Smooth muscle cell of the brain vasculature (primary cell): ENCODE results near the gene ATCAY.

Experiments
- DNase-seq: peaks from one replicate; pipeline ENCODE4 v3.0.0-alpha.2; 2012; ENCODE audit warnings: low read depth, low spot score

Gene ATCAY

GRCh38 chr19:3969435-3970312 is 89.2 kb downstream of the ATCAY start:
- DNase-seq: no peak

- no peak for DNase-seq
Measured at GRCh38 chr19:3970313-3970807, 89.9 kb downstream of the ATCAY start.

GRCh38 chr19:3970808-3971598 is 90.5 kb downstream of the ATCAY start, which contains the start of gene DAPK3:
Gene DAPK3 (minus strand): TSS chr19:3971099. CDS start chr19:3969735, 1,364 bp downstream.
- peak; percentile 93 for DNase-seq

- DNase-seq: no peak
Measured at GRCh38 chr19:3975144-3975543, 94.7 kb downstream of the ATCAY start.

GRCh38 chr19:3975637-3976087 is 95.2 kb downstream of the ATCAY start:
- no peak for DNase-seq

- no peak for DNase-seq
Measured at GRCh38 chr19:3976495-3977241, 96.2 kb downstream of the ATCAY start.
